HEK293T (cell line): ENCODE results near the gene USPL1.

Experiments used
- CTCF ChIA-PET: fragments of 350-600 bp; formaldehyde crosslinking; extraction: SDS; loops from one replicate; lab custom pipeline; 2021; ENCODE audit warnings: antibody characterized with exemption, inconsistent platforms; lab: Yijun Ruan, JAX
- POLR2A ChIA-PET: fragments of 350-600 bp; formaldehyde crosslinking; extraction: SDS; loops from one replicate; lab custom pipeline; 2020; ENCODE audit warnings: antibody characterized with exemption, inconsistent platforms; lab: Yijun Ruan, JAX
- DNase-seq: peaks from one replicate; pipeline ENCODE4 v3.0.0; 2012; ENCODE audit warnings: mixed read lengths; ENCODE audit errors: extremely low spot score
- ARNT ChIP-seq: fragments of 450-650 bp; IDR thresholded peaks from 2 replicates; pipeline ENCODE4 v1.6.1; 2017; ENCODE audit warnings: mild to moderate bottlenecking
- BHLHE40 ChIP-seq: fragments of 450-650 bp; IDR thresholded peaks from 2 replicates; pipeline ENCODE4 v1.6.1; 2016; ENCODE audit warnings: mild to moderate bottlenecking, moderate library complexity, borderline replicate concordance
- CTBP1 ChIP-seq: fragments of 450-650 bp; IDR thresholded peaks from 2 replicates; pipeline ENCODE4 v1.6.1; 2016; ENCODE audit warnings: borderline replicate concordance
- ELF4 ChIP-seq: fragments of 450-650 bp; IDR thresholded peaks from 2 replicates; pipeline ENCODE4 v1.6.1; 2017; ENCODE audit warnings: antibody characterized with exemption
- FOXA1 ChIP-seq: fragments of 450-650 bp; IDR thresholded peaks from 2 replicates; pipeline ENCODE4 v1.6.1; 2016; ENCODE audit warnings: mild to moderate bottlenecking
- FOXK2 ChIP-seq: fragments of 450-650 bp; IDR thresholded peaks from 2 replicates; pipeline ENCODE4 v1.6.1; 2016; ENCODE audit warnings: mild to moderate bottlenecking
- FOXM1 ChIP-seq: fragments of 450-650 bp; IDR thresholded peaks from 2 replicates; pipeline ENCODE4 v1.6.1; 2017; ENCODE audit warnings: mild to moderate bottlenecking, borderline replicate concordance
- HDGF ChIP-seq: fragments of 450-650 bp; IDR thresholded peaks from 2 replicates; pipeline ENCODE4 v1.6.1; 2017; ENCODE audit warnings: antibody characterized with exemption, borderline replicate concordance
- L3MBTL2 ChIP-seq: fragments of 450-650 bp; conservative IDR thresholded peaks from 2 replicates; pipeline ENCODE4 v1.6.1; 2016; ENCODE audit warnings: mild to moderate bottlenecking
- LEF1 ChIP-seq: fragments of 450-650 bp; IDR thresholded peaks from 2 replicates; pipeline ENCODE4 v1.6.1; 2017; ENCODE audit warnings: mild to moderate bottlenecking, borderline replicate concordance
- NFRKB ChIP-seq: fragments of 450-650 bp; IDR thresholded peaks from 2 replicates; pipeline ENCODE4 v1.6.1; 2016; ENCODE audit warnings: mild to moderate bottlenecking, moderate library complexity
- PKNOX1 ChIP-seq: fragments of 450-650 bp; IDR thresholded peaks from 2 replicates; pipeline ENCODE4 v1.6.1; 2016
- SP1 ChIP-seq: fragments of 450-650 bp; IDR thresholded peaks from 2 replicates; pipeline ENCODE4 v1.6.1; 2017
- SUZ12 ChIP-seq: fragments of 450-650 bp; IDR thresholded peaks from 2 replicates; pipeline ENCODE4 v1.6.1; 2016; ENCODE audit warnings: mild to moderate bottlenecking
- TARDBP ChIP-seq: fragments of 450-650 bp; IDR thresholded peaks from 2 replicates; pipeline ENCODE4 v1.6.1; 2016
- ZNF384 ChIP-seq: fragments of 450-650 bp; IDR thresholded peaks from 2 replicates; pipeline ENCODE4 v1.6.1; 2016

Gene USPL1

GRCh38 chr13:30698488-30699005 lies 80.8 kb downstream of the USPL1 start:
- ChIA-PET POLR2A (no interaction called here), CTCF (no interaction called here)
- DNase-seq, result no peak
- TF ChIP-seq LEF1 (no peak), ZNF384 (no peak), SUZ12 (no peak), L3MBTL2 (no peak), TARDBP (no peak), HDGF (no peak), FOXA1 (no peak), ELF4 (no peak), PKNOX1 (no peak), ARNT (no peak), FOXK2 (no peak), SP1 (no peak), CTBP1 (no peak), FOXM1 (no peak), NFRKB (no peak), BHLHE40 (no peak)

- no peak for TF ChIP-seq ZNF384
- no peak for TF ChIP-seq L3MBTL2
- TF ChIP-seq NFRKB, result no peak
- no peak for TF ChIP-seq FOXA1
- no peak for TF ChIP-seq ARNT
- no peak for TF ChIP-seq LEF1
- no peak for TF ChIP-seq PKNOX1
- TF ChIP-seq CTBP1, result no peak
- no peak for TF ChIP-seq FOXK2
- TF ChIP-seq ELF4, result no peak
- TF ChIP-seq SP1, result no peak
- no peak for TF ChIP-seq HDGF
- no peak for TF ChIP-seq TARDBP
- no peak for TF ChIP-seq BHLHE40
- no peak for TF ChIP-seq FOXM1
- no peak for TF ChIP-seq SUZ12
- POLR2A ChIA-PET, result no interaction called here
- no peak for DNase-seq
- CTCF ChIA-PET, result no interaction called here
These were observed 82.6 kb downstream of the USPL1 start for GRCh38 chr13:30700364-30700763.

- POLR2A ChIA-PET, result no interaction called here
- CTCF ChIA-PET, result no interaction called here
- TF ChIP-seq LEF1 (no peak), ZNF384 (no peak), NFRKB (no peak), TARDBP (no peak), BHLHE40 (no peak), PKNOX1 (no peak), FOXK2 (no peak), FOXA1 (no peak), L3MBTL2 (no peak), FOXM1 (no peak), SUZ12 (no peak), ELF4 (no peak), CTBP1 (no peak), SP1 (no peak), ARNT (no peak), HDGF (no peak)
- DNase-seq, result no peak
These were observed 84.3 kb downstream of the USPL1 start for GRCh38 chr13:30702006-30702405.

- ChIA-PET CTCF (interaction anchor here (0.7 kb wide), 1 partner anchor 29 kb away, joined by 3 read pairs; no protein-coding TSS in a partner anchor), POLR2A (no interaction called here)
- TF ChIP-seq FOXA1 (no peak), LEF1 (no peak), ELF4 (no peak), NFRKB (no peak), ARNT (no peak), L3MBTL2 (no peak)
- DNase-seq, result no peak
These were observed 86.9 kb downstream of the USPL1 start for GRCh38 chr13:30704596-30704995.

GRCh38 chr13:30705680-30706079 lies 88.0 kb downstream of the USPL1 start:
- ChIA-PET CTCF (no interaction called here), POLR2A (no interaction called here)
- DNase-seq, result no peak
- TF ChIP-seq HDGF (no peak), ELF4 (no peak), FOXA1 (no peak), LEF1 (no peak), ARNT (no peak), L3MBTL2 (no peak)

- ChIA-PET CTCF (no interaction called here), POLR2A (no interaction called here)
- DNase-seq, result no peak
- TF ChIP-seq NFRKB (no peak), TARDBP (no peak), HDGF (no peak), FOXK2 (no peak), SP1 (no peak)
These were observed 90.8 kb downstream of the USPL1 start for GRCh38 chr13:30708541-30708940.
